Neuronal stem cell (in vitro differentiated cells): ENCODE data around the gene PCLO.

Source experiments
- DNase-seq: peaks from one replicate; pipeline ENCODE4 v3.0.0-alpha.2; 2013; ENCODE audit warnings: low spot score
- H2AFZ ChIP-seq: one replicate; pipeline ENCODE4 v1.6.1; 2013; ENCODE audit warnings: mild to moderate bottlenecking, low read length, inconsistent platforms
- H2AK5ac ChIP-seq: 2 replicates; pipeline ENCODE4 v1.6.1; 2013; ENCODE audit warnings: low read depth, mild to moderate bottlenecking, inconsistent platforms, low read length, moderate library complexity, mixed read lengths
- H2BK120ac ChIP-seq: 2 replicates; pipeline ENCODE4 v1.6.1; 2013; ENCODE audit warnings: low read depth, mild to moderate bottlenecking, inconsistent platforms, low read length, moderate library complexity, mixed read lengths
- H2BK12ac ChIP-seq: one replicate; pipeline ENCODE4 v1.6.1; 2013; ENCODE audit warnings: low read length, inconsistent platforms
- H2BK15ac ChIP-seq: 2 replicates; pipeline ENCODE4 v1.6.1; 2013; ENCODE audit warnings: mild to moderate bottlenecking, low read length, inconsistent platforms, mixed read lengths
- H2BK5ac ChIP-seq: one replicate; pipeline ENCODE4 v1.6.1; 2013; ENCODE audit warnings: inconsistent platforms, mild to moderate bottlenecking, low read length, moderate library complexity
- H3K14ac ChIP-seq: one replicate; pipeline ENCODE4 v1.6.1; 2013; ENCODE audit warnings: low read length, inconsistent platforms
- H3K18ac ChIP-seq: 2 replicates; pipeline ENCODE4 v1.6.1; 2013; ENCODE audit warnings: low read length, inconsistent platforms
- H3K23ac ChIP-seq: 2 replicates; pipeline ENCODE4 v1.6.1; 2013; ENCODE audit warnings: low read depth, mild to moderate bottlenecking, mixed read lengths, low read length, inconsistent platforms; ENCODE audit not compliant: poor library complexity
- H3K27ac ChIP-seq: replicated peaks from 3 replicates; pipeline ENCODE4 v1.5.1; 2013; ENCODE audit warnings: low read length, inconsistent platforms
- H3K27me3 ChIP-seq, 3 experiments: 2 replicates each; pipeline ENCODE4 v1.6.1; 2013; ENCODE audit warnings: low read length in 3 of 3, mild to moderate bottlenecking in 2 of 3, inconsistent platforms in 1 of 3, low read depth in 1 of 3, mixed read lengths in 1 of 3, moderate library complexity in 1 of 3; ENCODE audit not compliant: control insufficient read depth in 3 of 3, insufficient read depth in 3 of 3
- H3K36me3 ChIP-seq, 2 donors: replicated peaks in 1 of 2; 2 replicates each; pipeline ENCODE4 v1.6.1; 2013; ENCODE audit warnings: low read length in 2 of 2; ENCODE audit not compliant: control insufficient read depth in 2 of 2, insufficient read depth in 2 of 2
- H3K4ac ChIP-seq: 2 replicates; pipeline ENCODE4 v1.6.1; 2013; ENCODE audit warnings: inconsistent platforms, mild to moderate bottlenecking, low read length, moderate library complexity
- H3K4me1 ChIP-seq, 2 donors: 1 replicate in 1 of 2; 2 replicates in 1 of 2; pipeline ENCODE4 v1.6.1; 2013; ENCODE audit warnings: low read length in 2 of 2, low read depth in 1 of 2; ENCODE audit not compliant: control insufficient read depth in 2 of 2, insufficient read depth in 1 of 2
- H3K4me2 ChIP-seq: one replicate; pipeline ENCODE4 v1.6.1; 2013; ENCODE audit warnings: mild to moderate bottlenecking, low read length, inconsistent platforms; ENCODE audit not compliant: insufficient read depth, poor library complexity, severe bottlenecking
- H3K4me3 ChIP-seq, 2 donors: 2 replicates each; pipeline ENCODE4 v1.5.1; 2013; ENCODE audit warnings: low read length in 2 of 2, mild to moderate bottlenecking in 2 of 2, inconsistent platforms in 1 of 2, moderate library complexity in 1 of 2
- H3K79me1 ChIP-seq: one replicate; pipeline ENCODE4 v1.6.1; 2013; ENCODE audit warnings: low read depth, mild to moderate bottlenecking, inconsistent platforms, low read length, moderate library complexity
- H3K9ac ChIP-seq: one replicate; pipeline ENCODE4 v1.6.1; 2013; ENCODE audit warnings: mild to moderate bottlenecking, low read depth, low read length, inconsistent platforms; ENCODE audit not compliant: poor library complexity
- H3K9me3 ChIP-seq, 2 donors: replicated peaks in 1 of 2; 2 replicates each; pipeline versions ENCODE3 to v1.6.1; 2013; ENCODE audit warnings: low read length in 2 of 2, mild to moderate bottlenecking in 2 of 2, inconsistent platforms in 1 of 2, low read depth in 1 of 2, mixed read lengths in 1 of 2, moderate library complexity in 1 of 2; ENCODE audit not compliant: control insufficient read depth in 2 of 2, insufficient read depth in 1 of 2
- H4K8ac ChIP-seq: one replicate; pipeline ENCODE4 v1.6.1; 2013; ENCODE audit warnings: low read depth, mild to moderate bottlenecking, inconsistent platforms, low read length, moderate library complexity
- H4K91ac ChIP-seq: one replicate; pipeline ENCODE4 v1.6.1; 2013; ENCODE audit warnings: low read length, low read depth, mild to moderate bottlenecking, inconsistent platforms; ENCODE audit not compliant: poor library complexity
- WGBS, 2 donors: extraction: QIAGEN DNeasy Blood & Tissue Kit; methylation state at CpG; one replicate each; pipeline ENCODE4 v1.1.7; 2013; ENCODE audit warnings: missing lambda C conversion rate in 2 of 2, mixed read lengths in 1 of 2; ENCODE audit not compliant: insufficient read length in 2 of 2, insufficient replicate concordance in 1 of 2; ENCODE audit errors: extremely low coverage in 2 of 2; 5-methylcytosine and 5-hydroxymethylcytosine counted together

PCLO gene

DNA sequence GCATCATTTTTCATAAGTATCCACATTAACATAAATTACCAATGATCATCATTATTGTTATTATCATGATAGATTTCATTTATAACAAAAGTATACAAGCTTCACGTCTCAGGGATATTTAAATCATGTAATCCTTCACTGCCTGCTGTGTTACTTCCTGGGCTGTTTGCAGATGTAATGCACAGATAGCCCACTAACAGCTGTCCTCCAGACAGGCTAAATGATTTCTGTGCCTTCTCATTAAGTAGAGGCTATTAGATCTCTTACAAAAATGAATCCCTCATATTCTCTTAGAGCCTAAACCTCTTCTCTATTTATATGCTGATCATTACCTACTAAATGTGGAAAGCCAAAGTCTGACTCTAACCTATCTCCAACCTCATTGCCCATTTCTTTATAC is 9.3 kb downstream of the PCLO start:
- Histone ChIP-seq H3K79me1 (no peaks in the 10 kb centered on the region), H4K91ac (no peak overlapping the region), H2BK15ac (no peak overlapping the region), H3K14ac (no peak overlapping the region), H3K27ac (no peak overlapping the region), H3K4me1 (peaks cover 0 to 1% of the 10 kb centered on the region in 2 donors), H3K36me3 (peaks cover 1 to 79% of the 10 kb centered on the region in 2 donors), H2AK5ac (no peak overlapping the region), H3K4me3 (no peak overlapping the region), H4K8ac (no peak overlapping the region), H3K18ac (no peak overlapping the region), H3K23ac (no peak overlapping the region), H3K4ac (no peak overlapping the region), H3K4me2 (no peak overlapping the region), H3K9ac (no peak overlapping the region), H2AFZ (no peak overlapping the region), H2BK12ac (no peak overlapping the region), H3K9me3 (peaks cover 0 to 4% of the 10 kb centered on the region in 2 donors), H3K27me3 (no peaks in the 10 kb centered on the region), H2BK5ac (no peak overlapping the region), H2BK120ac (no peak overlapping the region)
- WGBS, 2 donors = no CpG with 5 or more reads among the region's 1 CpG
- DNase-seq = no peak

DNA sequence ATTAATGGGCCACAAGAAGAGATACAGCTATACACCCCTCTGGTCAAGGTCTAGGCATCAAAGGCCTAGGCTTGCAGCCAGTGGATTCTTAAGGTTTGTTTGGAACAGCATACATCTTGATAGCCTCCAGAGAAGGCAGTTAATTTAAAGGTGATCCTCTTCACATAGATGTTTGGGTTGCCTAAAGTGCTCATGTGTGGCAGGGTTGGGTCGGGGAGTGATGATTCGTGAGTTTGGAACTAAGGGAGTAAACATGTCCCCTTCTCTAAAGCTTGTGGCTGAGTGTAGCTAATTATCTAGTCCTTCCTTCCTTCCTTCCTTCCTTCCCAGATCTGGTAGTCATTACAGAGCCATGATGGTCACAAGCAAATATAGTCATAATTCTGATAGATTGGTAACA is 12.4 kb downstream of the PCLO start:
- WGBS, 2 donors = no CpG with 5 or more reads among the region's 2 CpGs
- Histone ChIP-seq H3K79me1 (no peaks in the 10 kb centered on the region), H3K36me3 (peaks cover 0 to 86% of the 10 kb centered on the region in 2 donors), H3K27ac (no peak overlapping the region), H3K4me2 (no peak overlapping the region), H4K91ac (no peak overlapping the region), H3K9me3 (peaks cover 0 to 4% of the 10 kb centered on the region in 2 donors), H3K4me1 (peaks cover 0 to 1% of the 10 kb centered on the region in 2 donors), H2BK12ac (no peak overlapping the region), H3K14ac (no peak overlapping the region), H3K18ac (no peak overlapping the region), H3K23ac (no peak overlapping the region), H4K8ac (no peak overlapping the region), H2BK120ac (no peak overlapping the region), H2AK5ac (no peak overlapping the region), H3K4me3 (no peak overlapping the region), H3K27me3 (no peaks in the 10 kb centered on the region), H3K4ac (no peak overlapping the region), H2BK15ac (no peak overlapping the region), H3K9ac (no peak overlapping the region), H2AFZ (no peak overlapping the region), H2BK5ac (no peak overlapping the region)
- DNase-seq = no peak

DNA sequence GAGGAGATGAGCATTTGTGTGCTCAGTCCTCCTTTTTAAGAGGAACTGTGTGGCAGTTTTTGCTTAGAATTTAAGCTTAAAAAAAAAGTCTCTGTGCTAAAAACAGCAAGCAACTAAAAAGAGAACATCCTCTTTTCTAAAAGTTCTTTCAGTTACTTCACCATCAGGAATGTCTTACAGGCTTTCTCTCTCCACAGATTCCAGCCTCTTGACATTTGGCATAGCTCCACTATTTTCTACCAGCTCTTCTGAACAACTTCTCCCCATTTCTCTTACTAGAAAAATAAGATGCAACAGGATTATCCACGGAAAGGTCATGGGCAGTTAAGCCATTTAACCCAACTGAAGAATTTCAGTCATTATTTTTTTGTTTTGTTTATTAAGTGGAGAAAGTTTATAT is 13.2 kb downstream of the PCLO start:
- Histone ChIP-seq H2AK5ac (no peak overlapping the region), H3K4ac (no peak overlapping the region), H3K79me1 (no peaks in the 10 kb centered on the region), H4K8ac (no peak overlapping the region), H2BK5ac (no peak overlapping the region), H3K27ac (no peak overlapping the region), H3K9me3 (peaks cover 0 to 4% of the 10 kb centered on the region in 2 donors), H3K4me1 (peaks cover 0 to 1% of the 10 kb centered on the region in 2 donors), H3K27me3 (no peaks in the 10 kb centered on the region), H3K14ac (no peak overlapping the region), H3K18ac (no peak overlapping the region), H3K4me2 (no peak overlapping the region), H4K91ac (no peak overlapping the region), H2BK15ac (no peak overlapping the region), H3K4me3 (no peak overlapping the region), H3K36me3 (peaks cover 0 to 83% of the 10 kb centered on the region in 2 donors), H3K23ac (no peak overlapping the region), H2BK12ac (no peak overlapping the region), H2BK120ac (no peak overlapping the region), H3K9ac (no peak overlapping the region), H2AFZ (no peak overlapping the region)
- DNase-seq = no peak
- WGBS, 2 donors = no CpG with 5 or more reads among the region's 1 CpG

DNA sequence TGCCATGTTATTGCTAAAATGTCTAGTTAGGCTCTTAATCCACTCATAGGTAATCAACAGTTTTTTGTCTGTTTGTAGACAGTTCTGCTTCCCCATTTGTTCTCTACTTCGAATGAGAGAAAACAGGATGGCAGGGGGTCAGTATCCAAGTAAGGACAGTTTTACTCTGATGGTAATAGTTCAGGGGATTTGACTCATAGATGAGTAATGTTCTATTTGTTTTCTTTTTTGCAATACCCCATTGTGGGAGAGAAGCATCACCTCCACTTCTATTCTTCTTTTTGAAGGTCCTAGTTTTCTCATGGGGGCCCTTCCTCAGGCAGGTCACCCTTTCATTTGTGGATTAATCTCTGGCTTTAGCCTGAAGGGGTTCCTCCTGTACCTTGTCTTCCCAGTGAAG is 13.9 kb downstream of the PCLO start:
- Histone ChIP-seq H3K4me2 (no peak overlapping the region), H3K4me3 (no peak overlapping the region), H2BK120ac (no peak overlapping the region), H3K4me1 (peaks cover 0 to 1% of the 10 kb centered on the region in 2 donors), H3K23ac (no peak overlapping the region), H3K14ac (no peak overlapping the region), H2AK5ac (no peak overlapping the region), H3K36me3 (peaks cover 0 to 82% of the 10 kb centered on the region in 2 donors), H3K18ac (no peak overlapping the region), H2BK12ac (no peak overlapping the region), H2BK15ac (no peak overlapping the region), H3K9me3 (peaks cover 0 to 7% of the 10 kb centered on the region in 2 donors), H2AFZ (no peak overlapping the region), H2BK5ac (no peak overlapping the region), H3K27me3 (no peaks in the 10 kb centered on the region), H3K79me1 (no peaks in the 10 kb centered on the region), H3K9ac (no peak overlapping the region), H4K8ac (no peak overlapping the region), H3K27ac (no peak overlapping the region), H4K91ac (no peak overlapping the region), H3K4ac (no peak overlapping the region)
- WGBS, 2 donors = no CpG with 5 or more reads among the region's 1 CpG
- no peak for DNase-seq
